GM19238 (cell line): Measurements from ENCODE around the gene CATSPERB.
"Not testable (repeated sequence)": the region's sequence is repeated elsewhere in the genome, so short reads cannot be mapped to it uniquely, and the experiment has no call there.

Experiments used
- DNase-seq: peaks from one replicate; pipeline ENCODE4 v3.0.0; 2011; ENCODE audit warnings: low spot score; ENCODE audit not compliant: insufficient read length

CATSPERB gene

DNA sequence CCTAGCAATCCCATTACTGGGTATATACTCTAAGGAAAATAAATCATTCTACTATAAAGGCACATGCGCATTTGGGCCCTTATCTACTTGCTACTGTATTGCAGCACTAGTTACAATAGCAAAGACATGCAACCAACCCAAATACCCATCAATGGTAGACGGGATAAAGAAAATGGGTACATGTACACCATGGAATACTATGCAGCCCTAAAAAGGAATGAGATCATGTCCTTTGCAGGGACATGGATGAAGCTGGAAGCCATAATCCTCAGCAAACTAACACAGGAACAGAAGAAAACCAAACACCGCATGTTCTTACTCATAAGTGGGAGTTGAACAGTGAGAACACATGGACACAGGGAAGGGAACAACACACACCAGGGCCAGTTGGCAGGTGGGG lies 54.2 kb downstream of the CATSPERB start:
- DNase-seq = not testable (repeated sequence)

DNA sequence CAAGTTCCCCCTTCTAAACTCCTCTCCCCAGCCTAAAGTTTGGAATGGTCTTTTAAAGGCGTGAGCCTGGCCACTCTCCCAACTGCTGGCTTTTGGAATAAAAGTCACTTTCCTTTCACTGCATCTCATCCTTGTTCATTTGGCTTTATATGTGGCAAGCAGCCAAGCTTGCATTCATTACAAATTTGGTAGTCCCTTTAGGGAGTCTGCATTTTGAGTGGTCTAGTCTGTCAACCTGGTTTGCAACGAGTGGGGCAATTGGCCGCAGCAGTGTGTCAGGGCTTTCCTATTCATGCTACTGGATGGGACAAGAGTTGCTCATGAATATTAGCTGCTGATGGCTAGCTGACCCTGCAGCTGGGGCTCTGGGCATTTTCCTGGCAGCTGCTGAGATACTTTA lies 57.0 kb downstream of the CATSPERB start:
- DNase-seq = no peak

DNA sequence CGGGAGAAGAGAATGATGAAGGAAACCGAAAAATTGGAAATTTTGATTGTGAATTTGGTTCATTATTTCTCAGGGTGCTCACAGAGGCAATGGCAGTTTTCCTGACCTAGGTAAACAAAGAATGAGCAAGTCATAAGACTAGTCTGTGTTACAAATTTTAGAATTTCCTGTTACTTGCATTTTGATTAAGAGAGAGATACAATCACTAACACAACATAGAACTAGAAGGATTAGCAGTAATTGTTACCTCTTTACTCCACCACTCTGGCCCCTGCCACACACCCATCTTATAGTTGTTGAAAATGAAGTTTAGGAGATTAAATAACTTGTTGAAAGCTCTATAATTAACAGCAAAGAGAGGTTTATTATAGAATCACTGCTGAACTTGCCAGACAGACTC lies 62.0 kb downstream of the CATSPERB start:
- no peak for DNase-seq

DNA sequence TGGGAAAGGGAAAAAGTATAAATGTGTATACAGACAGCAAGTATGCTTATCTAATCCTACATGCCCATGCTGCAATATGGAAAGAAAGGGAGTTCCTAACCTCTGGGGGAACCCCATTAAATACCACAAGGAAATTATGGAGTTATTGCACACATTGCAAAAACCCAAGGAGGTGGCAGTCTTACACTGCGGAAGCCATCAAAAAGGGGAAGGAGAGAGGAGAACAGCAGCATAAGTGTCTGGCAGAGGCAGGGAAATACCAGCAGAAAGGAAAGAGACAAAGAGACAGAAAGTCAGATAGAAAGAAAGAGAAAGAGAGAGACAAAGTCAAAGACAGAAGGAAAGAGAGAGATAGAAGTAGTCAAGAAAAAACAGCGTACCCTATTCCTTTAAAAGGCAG lies 64.8 kb downstream of the CATSPERB start:
- not testable (repeated sequence) for DNase-seq

DNA sequence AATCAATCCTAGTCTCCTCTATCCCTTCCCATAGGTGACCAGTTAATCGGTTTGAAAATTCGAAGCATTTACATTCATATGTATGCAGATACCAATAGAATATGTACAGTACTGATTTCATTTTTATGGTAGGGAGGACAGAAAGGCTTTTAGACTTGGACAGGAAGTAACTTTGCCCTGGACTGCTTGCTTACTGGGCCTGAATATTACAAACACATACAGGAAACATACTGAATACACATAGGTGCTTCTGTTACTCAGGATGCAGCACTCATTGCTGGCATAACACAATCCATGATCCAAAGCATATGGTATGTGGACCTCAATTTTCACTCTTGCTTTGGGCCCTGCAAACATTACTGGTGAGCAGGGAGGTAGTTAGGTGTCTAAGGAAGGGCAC lies 71.1 kb downstream of the CATSPERB start:
- DNase-seq = no peak

DNA sequence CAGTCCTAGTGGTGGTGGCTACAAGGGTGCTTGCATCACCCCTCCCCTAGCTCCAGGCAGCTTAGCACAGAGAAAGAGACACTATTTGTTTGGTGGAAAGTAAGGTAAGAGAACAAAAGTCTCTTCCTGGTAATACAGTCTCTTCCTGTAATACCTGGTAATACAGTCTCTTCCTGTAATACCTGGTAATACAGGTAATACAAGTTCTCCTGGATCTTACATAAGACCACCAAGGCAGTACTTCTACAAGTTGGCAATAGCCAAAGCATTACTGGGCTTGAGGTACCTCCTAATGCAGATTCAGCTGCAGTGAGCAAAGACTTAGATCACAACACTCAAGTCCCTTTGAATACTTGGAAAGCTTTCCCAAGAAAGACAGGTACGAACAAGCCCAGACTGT lies 77.0 kb downstream of the CATSPERB start:
- no peak for DNase-seq

DNA sequence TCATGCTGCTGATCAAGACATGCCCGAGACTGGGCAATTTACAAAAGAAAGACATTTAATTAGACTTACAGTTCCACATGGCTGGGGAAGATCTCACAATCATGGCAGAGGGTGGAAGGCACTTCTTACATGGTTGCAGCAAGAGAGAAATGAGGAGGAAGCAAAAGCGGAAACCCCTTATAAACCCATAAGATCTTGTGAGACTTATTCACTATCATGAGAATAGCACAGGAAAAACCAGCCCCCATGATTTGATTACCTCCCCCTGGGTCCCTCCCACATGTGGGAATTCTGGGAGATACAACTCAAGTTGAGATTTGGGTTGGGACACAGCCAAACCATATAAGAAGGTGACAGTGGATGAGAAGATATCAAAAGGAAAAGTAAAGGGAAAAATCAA lies 78.4 kb downstream of the CATSPERB start:
- no peak for DNase-seq

DNA sequence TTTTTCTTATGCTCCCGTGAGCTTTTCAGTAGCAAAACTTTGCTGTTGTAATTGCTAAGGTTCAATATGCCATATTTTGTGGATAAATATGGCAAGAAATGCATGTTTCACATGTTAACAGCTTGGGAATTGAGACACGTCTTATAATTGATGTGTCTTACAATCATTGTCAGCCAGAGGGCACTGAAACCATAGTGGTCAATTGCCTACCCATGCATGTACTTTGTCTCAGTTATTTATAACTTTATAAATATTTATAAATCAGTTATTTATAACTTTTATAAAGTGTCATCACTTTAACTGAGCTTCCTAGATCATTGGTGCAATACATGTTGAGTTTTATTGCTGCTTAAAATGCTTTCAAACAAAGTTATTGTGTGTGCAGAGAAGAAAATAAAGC lies 82.0 kb downstream of the CATSPERB start:
- peak; percentile 12 for DNase-seq

DNA sequence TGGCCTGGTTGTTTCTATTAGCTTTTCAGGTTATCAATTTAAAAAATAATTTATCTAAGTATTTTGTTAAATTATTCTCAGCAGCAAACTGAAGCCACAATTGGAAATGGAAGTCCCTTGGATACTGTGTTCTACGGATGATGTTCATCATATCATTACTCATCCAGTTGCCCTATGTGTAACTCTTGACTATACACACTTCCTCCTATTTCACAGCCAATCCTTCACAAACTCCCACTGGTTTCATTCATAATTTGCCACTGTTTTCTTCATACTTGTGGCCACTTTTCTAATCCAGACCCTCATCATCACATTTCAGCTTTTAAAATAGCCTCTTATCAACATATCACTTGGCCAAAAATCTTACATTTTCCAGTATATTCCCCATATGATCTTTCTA lies 84.0 kb downstream of the CATSPERB start:
- DNase-seq = no peak

DNA sequence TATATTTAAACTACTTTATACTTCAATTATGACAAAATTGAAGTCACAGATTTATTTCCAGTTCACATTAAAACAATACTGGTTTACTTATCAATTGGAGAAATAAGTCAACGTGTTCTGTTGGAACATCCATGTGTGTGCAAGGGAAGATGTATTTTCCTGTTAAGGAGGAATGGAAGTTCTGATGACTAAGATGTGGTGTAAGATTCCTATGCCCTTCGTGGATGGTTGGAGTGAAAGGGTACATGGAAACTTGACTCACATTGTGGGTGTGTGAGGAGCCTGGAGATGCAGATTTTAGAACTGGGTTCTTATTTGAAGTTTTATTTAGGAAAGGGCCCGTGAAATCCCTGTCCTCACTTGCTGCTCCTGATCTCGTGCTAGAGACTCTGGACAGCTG lies 95.3 kb downstream of the CATSPERB start:
- no peak for DNase-seq

DNA sequence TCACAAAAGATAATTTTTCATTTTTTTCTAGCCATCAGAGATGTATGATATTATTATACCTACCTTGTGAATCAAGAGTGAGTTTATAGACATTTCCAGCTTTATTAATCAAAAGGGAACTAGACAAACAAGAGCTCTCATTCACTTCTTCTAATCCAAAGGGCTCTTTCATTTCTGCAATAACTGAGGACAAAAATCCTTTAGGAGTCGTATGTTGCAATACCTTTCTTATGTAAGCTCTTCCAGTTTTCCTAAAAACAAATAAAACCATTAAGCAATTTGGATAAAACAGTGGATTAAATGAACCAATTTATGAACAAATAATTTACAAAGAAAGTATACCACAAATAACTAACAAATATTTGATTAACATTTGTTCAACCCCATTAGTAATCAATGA lies 107.1 kb downstream of the CATSPERB start:
- no peak for DNase-seq

DNA sequence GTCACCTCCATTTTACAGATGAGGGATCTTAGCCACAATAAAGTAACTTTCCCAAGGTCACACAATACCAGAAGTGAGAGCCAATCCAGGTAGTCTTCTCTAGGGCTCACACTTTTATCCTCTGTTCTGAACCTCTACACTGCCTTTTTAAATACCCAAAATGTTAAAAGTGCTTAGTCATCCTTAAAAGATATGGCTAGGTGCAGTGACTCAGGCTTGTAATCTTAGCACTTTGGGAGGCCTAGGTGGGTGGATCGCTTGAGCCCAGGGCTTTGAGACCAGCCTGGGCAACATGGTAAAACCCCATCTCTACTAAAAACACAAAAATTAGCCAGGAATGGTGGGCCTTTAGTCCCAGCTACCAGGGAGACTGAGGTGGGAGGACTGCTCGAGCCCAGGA lies 117.7 kb downstream of the CATSPERB start:
- no peak for DNase-seq

DNA sequence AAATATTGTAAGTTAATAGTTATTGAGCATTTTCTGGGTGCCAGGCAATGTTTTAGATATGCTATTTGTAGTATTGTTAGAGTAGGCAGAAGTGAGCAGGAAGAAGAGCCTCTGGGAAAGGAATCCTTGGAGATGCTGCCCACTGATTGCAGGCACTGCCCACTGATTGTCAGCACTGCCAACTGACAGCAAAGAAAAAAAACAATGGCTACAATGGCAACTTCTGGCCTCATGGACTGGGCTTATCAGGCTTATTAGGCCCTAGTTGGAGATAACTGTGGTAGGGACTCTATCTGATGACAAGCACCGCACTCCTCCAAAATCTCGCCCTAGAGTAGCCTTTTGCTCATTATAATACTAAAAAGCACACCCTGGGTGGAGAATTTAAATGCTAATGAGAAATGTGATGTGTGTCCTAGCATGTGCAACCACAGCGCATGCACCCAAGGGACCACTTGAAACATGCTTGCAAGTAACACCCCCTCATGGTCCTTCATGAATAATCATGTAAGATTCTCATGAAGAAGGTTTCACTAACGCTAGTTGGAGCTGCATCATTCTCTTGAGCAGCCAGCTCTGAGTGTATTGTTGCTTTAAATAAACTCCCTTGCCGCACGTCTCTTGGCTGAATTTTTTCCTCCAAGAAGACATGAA lies 118.3 kb downstream of the CATSPERB start:
- DNase-seq = no peak

DNA sequence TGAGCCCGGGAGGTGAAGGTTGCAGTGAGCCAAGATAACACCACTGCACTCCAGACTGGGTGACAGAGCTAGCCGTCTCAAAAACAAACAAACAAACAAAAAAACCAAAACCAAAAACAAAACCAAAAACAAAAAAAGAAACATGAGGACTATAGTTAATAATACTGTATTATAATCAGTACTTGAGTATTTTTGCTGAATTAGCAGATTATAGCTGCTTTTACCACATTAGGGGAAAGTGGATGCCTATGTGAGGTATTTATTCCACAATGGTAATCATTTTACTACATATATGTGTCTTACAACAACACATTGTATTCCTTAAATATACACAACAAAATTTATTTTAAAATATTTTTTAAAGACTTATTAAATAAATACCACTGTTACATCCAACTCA lies 120.4 kb downstream of the CATSPERB start:
- DNase-seq = no peak

DNA sequence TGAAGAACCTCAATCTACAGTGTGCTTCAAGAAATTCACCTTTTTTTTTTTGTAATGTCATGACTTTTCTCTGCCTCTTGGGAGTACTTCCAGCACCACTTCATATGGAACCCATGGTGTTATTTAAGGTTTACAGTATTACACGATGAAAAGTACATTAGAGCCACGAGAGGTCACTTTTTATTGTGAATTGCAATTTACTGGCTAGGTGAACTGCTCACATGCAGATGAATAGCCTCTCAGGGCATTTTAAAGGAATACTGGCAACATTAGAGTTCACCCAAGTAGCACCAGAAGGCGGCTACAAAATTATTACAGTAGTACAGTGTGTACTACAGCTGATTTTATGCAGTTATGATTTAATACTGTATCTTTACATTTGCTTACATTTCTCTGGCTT lies 122.7 kb downstream of the CATSPERB start:
- no peak for DNase-seq

DNA sequence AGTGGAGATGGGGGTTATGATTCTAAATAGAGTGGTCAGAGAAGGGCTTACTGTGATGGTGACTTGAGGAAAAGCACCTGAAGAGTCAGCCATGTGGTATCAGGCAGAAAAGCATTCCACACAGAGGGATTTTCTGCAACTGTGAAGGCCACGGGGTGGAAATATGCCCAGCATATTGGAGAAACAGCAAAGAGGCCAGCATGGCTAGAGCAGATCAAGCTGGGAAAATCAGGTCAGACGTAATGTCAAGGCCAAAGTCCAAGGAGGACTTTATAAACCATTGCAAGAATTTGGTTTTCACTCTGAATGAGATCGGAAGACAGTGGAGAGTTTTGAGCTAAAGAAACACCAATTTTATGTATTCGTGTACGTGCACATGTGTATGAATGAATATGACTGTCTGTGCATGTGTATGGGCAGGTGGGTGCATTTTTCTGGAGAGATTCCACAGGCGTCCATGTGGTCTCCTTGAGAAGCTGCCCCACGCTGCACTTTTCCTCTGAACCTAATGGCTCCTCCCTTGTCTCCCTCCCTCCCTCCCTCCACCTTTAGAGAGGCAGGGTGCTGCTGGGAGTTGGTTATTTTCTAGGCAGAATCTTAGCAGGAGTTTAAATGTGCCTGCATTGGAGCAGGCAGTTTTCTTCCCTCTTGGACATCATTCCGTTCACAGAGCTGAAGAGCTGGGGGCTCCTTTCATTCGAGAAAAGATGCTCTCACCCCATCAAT lies 124.4 kb downstream of the CATSPERB start:
- no peak for DNase-seq

DNA sequence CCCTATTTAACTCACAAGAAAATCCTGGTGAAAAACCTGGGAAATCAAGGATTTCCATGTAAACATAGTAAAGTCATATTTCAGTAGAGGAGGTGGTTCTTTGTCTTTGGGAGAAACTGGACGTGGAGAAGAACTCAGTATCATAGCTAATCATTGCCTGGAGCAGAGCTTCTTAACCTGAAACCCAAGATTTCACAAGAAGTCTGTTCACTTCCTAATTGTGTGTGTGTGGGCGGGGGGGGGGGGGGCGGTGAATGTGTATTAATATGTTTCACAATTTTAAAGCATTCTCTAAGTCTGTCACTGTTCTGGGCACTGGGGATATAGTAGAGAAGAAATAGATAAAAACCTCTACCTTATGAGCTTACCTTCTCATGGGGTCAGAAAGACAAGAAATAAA lies 125.0 kb downstream of the CATSPERB start:
- DNase-seq = no peak

DNA sequence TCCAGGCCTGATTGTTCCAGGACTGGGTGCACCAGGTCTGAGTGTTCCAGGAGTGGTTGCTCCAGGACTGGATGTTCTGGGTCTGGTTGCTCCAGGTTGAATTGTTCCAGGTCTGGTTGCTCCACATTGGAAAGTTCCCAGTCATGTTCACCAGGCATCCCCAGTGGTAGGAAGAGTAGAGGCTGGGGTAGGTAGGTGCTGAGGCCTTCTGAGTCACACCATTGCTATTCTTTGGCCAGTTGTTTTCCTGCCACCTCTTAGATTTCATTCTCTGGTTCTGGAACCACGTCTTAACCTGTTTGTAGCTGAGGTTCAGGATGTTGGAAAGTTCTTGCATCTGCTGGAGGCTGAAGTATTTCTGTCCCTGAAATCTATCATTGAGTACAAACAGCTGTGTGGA lies 127.3 kb downstream of the CATSPERB start:
- not testable (repeated sequence) for DNase-seq

DNA sequence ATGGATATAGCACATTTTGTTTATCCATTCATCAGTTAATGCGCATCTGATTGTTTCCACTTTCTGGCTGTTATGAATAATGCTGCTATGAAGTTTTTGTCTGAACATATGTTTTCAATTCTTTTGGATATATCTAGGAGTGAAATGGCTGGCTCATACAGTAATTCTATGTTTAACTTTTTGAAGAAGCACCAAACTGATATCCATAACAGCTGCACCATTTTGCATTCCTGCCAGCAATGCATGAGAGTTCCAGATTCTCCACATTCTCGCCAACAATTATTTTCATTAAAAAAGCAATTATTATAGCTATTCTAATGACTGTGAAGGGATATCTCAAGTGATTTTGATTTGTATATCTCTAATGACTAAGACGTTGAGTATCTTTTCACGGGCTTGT lies 131.9 kb downstream of the CATSPERB start:
- DNase-seq = no peak

DNA sequence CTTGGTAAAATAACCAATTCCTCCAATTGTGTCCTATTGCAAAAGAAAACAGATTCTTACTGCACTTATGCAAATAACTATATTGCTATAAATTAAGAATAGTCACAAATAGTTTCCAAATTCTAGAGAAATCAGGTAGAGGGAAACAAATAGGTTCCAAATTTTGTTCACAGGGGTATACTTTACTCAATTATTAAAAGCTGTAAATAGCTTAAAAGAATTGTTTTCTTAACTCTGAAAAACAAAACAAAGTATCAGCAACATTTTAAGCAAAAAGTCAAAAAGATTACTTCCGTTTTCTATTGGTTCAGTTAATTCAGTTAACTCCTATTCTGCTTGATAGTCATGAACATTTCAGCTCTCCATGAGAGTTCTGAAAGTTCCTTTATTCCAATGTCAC lies 136.2 kb downstream of the CATSPERB start:
- no peak for DNase-seq

DNA sequence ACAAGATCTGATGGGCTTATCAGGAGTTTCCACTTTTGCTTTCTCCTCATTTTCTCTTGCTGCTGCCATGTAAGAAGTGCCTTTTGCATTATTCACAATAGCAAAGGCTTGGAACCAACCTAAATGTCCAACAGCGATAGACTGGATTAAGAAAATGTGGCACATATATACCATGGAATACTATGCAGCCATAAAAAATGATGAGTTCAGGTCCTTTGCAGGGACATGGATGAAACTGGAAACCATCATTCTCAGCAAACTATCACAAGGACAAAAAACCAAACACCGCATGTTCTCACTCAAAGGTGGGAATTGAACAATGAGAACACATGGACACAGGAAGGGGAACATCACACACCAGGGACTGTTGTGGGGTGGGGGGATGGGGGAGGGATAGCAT lies 137.9 kb downstream of the CATSPERB start:
- DNase-seq = not testable (repeated sequence)

DNA sequence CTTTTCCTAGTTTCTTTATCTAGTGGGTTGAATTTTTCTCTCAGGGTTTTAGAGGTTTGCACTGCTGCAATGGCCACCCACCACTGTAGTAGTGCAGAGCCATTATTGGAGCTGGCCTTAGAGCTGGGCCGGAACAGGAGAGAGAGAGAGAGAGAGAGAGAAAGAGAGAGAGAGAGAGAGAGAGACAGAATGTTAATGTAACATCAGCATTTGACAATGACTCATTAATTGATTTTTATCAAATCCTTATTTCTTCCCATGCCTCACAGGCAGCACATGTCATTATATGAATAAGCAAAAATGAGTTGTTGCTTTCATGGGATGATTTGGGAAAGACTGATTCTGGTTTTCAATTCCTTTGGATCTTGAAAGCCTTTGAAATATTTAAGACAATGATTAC lies 145.5 kb downstream of the CATSPERB start:
- DNase-seq = no peak

DNA sequence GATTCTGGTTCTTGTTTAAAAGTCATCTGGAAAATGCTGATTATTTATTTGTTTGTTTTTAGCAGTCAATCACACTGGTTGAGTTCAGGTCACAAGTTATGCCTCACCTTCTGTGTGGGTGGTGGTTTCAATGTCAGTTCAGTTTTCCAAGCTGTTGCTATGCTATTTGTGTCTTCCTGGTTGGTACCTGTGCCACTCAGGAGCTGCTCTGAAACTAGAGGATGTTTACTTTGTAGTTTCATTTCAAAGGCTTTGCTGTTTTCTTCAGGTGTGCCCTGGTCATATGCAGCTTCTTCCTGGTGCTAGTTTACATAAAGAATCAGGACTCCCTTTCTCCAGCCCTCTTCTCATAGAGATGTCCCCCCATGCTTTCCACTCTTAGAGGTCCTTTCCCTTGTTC lies 146.0 kb downstream of the CATSPERB start:
- no peak for DNase-seq
